Measurements from ENCODE around the gene AFF1.
"Not testable (repeated sequence)": the region's sequence is repeated elsewhere in the genome, so short reads cannot be mapped to it uniquely, and the experiment has no call there.

The AFF1 gene

GRCh38 chr4:87012265-87012953 is 77.6 kb downstream of the AFF1 start:
- no peak for DNase-seq

- DNase-seq, result not testable (repeated sequence)
Measured at GRCh38 chr4:87012954-87013308, 78.1 kb downstream of the AFF1 start.

- no peak for DNase-seq
Measured at GRCh38 chr4:87014284-87014782, 79.5 kb downstream of the AFF1 start.

- no peak for DNase-seq
Measured at GRCh38 chr4:87015416-87015815, 80.6 kb downstream of the AFF1 start.

DNA sequence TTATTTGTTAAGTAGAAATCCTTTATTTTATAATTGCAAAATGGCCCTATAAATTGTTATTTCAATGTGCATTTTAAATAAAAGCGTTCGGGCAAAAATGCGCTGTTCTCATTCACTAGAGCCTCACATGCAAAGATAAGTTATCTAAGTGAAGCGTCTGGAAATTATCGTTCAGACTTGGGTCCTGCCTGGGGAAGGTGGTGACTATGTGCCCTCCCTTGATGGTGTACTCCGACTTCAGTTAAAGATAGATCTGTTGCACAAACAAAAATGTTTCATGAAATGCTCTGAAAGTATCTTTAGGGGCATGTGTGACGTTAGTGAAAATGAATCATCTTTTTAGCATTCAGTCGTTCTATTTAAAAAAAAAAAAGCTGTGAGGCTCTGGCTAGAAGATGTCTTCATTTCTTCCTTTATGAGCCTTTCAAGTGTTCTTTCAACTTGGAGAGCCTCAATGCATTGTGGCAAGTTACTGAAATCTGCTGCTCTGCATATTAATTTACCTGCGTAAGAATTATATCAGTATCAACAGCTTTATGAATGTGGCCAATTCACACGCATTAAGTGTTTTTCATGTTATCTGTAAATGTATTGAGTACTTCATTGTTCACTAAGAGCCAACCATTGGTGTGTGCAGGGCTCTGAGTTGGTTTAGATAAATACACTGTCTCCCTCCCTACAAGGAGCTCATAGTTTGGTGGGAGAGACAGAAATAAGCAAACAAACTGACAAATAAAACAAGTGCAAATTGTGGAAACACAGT is 83.0 kb downstream of the AFF1 start:
- no peak for DNase-seq

DNA sequence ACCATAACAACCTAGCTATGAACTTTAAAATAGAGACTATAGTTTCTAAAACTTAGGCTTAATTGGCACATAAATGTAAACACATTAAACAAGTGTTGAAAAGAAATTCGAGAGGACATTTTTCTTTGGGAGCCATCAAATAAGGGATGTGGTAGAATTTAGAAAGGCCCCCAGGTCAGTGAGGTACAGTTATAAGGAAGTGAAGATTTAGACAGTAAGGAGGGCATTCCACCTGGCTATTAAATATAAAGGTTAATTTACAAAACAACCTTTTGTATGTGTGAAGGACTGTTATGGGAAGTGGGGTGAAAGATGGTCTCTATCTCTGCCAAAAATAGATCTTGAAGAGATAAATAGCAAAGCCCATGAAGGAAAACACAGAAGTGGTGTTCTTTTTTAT is 83.9 kb downstream of the AFF1 start:
- DNase-seq, result no peak

- no peak for DNase-seq
Measured at GRCh38 chr4:87019246-87019791, 84.5 kb downstream of the AFF1 start.

GRCh38 chr4:87019898-87020297 is 85.1 kb downstream of the AFF1 start:
- DNase-seq, result no peak

DNA sequence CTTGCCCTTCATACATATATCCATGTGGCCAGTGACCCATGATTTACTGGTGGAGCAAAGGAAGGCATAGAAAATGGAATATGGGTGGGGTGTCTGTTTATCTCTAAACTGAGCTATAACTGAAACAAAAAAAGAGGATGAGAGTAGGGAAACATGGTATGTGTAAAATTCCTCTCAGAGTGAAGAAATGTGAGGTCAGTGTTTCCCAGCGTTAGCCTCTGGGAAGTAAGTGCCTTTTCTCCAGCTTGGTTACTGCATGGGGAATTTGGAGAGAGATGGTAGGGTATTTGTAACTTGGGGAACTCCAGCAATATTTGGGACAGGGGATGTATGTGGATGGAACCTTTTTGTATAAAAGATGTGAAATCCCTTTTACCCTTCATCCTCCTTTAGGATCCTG is 89.4 kb downstream of the AFF1 start:
- DNase-seq, result no peak

DNA sequence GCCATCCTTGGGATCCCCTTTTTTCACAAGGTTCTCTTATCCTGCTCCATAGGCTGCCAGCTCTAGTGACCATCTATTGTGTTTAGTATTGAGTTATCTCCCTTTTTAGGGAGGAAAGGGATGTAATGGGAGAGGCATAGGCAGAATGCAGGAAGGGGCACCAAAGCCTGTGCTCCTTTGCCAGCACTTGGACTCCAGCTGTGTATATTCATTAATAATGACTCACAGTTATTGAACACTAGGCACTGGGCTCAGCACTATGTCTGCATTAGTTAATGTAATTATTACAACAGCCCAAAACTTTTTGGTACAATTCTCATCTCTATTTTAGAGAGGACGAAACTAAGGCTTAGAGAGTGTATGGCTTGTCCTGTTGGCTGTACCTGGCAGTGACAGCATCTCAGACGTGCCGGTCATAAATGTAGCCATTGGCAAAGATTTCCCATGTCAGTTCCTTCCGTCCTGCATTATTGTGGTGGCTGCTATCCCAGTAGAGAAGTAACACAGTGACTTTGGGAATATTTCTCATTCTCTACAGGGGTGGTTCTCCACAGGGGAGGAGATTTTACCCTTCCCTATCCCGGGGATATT is 90.3 kb downstream of the AFF1 start:
- DNase-seq, result no peak

- no peak for DNase-seq
Measured at GRCh38 chr4:87025614-87026041, 90.8 kb downstream of the AFF1 start.

DNA sequence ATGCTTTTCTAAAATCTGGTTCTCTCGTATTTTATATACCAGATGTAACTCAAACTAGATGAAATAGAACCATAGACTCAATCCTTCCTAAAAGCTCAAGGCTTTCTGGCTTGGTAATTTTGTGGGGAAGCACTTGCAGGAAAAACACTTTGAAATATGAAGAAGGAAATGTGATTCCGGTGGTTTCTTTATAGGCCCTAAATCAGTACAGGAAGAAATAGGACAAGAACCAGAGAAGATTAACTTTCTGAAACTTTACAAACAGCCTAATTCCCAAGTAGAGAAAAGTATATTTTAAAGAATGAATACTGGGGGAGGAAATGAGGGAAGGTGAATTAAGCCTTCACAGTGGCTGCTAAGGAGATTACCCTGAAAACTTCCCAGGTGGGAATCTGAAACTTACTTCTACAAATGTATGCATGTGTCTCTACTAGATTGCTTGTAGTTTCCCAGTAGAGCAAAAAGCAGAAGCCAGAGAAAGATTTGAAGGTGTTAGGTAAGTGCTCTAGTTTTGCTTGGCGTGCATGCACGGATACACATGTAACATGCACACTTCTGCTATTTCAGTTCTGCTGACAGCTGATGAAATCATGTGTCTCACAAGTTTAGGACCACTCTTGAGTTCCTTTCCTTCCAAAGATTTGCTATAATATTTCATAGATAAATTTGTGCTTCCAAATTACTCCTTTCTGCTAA is 92.1 kb downstream of the AFF1 start:
- no peak for DNase-seq

- no peak for DNase-seq
Measured at GRCh38 chr4:87029356-87029755, 94.5 kb downstream of the AFF1 start.

DNA sequence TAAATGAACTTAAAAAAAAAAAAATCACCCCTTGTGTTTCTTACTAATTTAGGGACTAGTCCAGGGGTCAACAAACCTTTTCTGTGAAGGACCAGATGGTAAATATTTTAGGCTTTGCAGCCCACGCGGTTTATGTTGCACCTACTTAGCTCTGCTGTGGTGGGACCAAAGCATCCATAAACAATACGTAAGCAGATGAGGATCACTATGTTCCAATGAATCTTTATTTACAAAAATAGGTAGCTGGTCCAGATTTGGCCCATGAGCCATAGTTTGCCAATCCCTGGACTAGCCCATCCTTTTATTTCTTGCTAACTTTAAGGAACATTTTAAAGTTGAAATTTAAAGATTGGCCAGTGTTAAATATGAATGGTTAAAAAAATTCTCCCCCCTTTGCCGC is 95.3 kb downstream of the AFF1 start:
- DNase-seq, result no peak

DNA sequence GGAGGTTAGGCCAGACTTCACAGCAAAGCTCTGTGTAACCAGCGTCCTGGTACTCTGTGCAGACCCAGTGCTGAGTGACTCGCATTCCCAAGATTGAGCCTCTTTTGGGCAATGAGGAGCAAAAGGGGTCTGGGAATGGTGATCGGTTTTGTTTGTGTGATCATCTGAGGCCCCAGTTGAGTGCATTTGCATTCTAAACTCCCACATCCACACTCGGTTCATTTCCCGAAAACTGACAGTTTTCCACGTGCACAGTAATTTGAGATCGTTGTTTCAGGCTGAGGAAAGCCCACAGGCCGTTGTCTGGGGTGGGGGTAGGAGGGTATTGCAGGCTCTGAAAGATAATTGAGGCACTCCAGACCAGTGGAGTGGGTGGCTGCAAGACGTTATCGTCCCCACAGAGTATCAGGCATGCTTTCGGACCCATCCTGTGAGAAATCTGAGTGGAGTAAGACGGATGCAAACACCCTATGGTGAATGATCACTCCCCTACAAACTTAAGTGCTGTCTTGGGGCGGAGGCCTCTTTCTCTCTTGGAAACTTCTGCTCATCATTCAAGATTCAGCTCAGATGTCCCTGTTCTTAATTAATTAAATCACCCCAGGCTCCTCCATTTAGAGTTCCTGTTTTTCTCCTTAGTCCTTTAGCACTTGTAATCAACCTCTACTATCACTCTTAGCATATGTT is 96.1 kb downstream of the AFF1 start:
- DNase-seq, result no peak

- no peak for DNase-seq
Measured at GRCh38 chr4:87031920-87032319, 97.1 kb downstream of the AFF1 start.

- no peak for DNase-seq
Measured at GRCh38 chr4:87032884-87033533, 98.2 kb downstream of the AFF1 start.

DNA sequence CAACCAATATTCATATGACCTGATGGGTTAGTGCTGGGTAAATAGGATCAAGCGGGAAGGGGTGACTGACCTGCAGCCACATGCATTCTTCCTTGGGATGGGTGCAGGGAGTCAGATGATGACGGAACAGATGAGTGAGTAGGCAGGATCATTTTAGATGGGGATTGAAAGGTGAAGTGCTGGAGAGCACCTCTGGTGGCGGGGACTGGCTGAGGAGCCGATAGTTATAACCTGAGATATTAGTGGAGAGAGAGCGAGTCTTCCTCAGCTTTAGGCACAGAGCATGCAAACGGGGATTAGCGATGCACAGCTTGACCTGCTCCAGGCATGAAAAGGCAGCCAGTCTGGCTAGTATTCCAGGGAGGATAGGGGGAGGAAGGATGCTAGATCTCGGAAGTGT is 99.1 kb downstream of the AFF1 start:
- DNase-seq, result no peak

DNA sequence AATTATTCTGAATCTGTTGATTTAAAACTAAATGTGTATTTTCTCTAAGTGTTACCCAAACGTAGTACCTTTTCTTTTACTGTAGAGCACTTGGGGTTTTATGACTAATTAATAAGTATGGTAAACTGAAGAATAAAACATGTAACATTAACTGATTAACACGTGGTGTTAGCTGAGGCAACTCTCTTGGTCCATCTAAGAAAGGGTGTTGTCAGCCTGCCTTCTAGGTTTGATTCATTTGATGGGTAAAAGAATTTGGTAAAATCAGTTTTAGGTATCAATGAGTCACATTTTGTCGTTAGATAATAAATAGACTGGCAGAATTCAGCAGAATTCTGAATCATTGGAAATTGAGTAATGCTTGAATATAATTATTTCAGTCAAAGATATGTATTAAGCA is 99.7 kb downstream of the AFF1 start:
- no peak for DNase-seq

DNA sequence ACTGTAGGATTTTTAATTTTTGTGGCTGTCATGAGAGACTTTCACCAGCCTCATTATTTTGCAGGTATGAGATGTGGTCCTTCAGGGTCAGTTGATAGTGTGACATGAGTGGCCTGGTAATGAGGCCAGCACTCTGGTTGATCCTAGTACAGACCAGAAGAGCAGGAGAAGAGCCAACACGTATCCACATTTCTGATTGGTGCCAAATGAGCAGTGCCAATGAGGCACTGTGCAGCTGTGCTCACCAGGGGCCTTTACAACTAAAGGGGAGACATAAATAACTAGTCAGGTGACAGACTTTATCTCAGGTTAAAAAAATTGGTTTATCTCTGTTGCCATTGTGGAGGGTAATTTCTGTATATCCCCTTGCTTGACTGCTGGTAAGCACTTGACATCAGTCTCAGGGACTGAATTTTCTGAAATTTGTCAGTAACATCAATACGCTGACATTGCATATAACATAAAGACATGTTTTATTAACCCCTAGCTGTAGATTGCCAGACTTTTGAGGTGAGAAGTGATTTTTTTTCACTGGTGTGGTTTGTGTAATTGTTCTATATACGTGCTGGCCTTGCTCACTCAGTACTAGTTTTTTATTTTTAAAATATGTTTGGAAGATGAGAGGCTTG is 101.2 kb downstream of the AFF1 start:
- DNase-seq, result no peak

DNA sequence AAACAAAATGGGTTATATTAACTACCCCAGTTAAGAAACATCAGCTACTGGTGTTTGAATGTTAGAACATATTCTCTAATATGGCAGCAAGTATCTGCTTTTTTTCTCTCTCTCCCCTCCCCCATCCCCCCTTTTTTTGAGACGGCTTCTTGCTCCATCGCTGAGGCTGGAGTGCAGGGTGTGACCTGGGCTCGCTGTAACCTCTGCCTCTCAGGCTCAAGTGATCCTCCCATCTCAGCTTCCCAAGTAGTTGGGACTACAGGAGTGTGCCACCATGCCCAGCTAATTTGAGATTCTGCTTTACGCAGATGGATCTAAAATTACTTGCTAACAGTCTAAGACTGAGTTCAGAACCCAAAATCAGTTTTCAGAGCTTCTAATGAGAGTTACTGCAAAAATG is 101.9 kb downstream of the AFF1 start:
- no peak for DNase-seq

GRCh38 chr4:87037171-87037570 is 102.4 kb downstream of the AFF1 start:
- not testable (repeated sequence) for DNase-seq
